GM18867 (cell line): ENCODE data around the gene CD96.

Experiments
- ATAC-seq: cut with Tn5 transposase; IDR thresholded peaks from one replicate; pipeline ENCODE4 v1.9.1; 2021; ENCODE audit warnings: mild to moderate bottlenecking, moderate library complexity; ENCODE audit not compliant: unreplicated experiment

CD96 gene

DNA sequence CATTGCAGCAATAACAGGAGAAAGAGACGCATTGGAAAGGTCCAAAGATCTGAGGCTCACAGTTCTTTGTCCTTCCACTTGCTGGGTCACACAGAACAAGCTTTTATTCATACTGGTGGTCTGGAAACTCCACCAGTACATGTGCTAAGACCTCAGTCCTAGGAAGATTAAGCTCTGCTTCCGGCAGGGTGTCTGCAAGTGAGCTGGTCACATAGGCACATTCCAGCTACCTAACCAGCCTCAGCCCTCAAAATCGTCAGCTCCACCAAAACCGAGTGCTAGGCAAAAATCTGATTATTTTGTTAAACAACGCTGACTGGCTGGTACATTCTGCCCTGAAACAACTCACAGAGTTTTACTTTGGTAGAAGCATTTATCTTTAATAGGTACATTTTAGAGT lies 50.9 kb downstream of the CD96 start:
- peak; percentile 28 for ATAC-seq

DNA sequence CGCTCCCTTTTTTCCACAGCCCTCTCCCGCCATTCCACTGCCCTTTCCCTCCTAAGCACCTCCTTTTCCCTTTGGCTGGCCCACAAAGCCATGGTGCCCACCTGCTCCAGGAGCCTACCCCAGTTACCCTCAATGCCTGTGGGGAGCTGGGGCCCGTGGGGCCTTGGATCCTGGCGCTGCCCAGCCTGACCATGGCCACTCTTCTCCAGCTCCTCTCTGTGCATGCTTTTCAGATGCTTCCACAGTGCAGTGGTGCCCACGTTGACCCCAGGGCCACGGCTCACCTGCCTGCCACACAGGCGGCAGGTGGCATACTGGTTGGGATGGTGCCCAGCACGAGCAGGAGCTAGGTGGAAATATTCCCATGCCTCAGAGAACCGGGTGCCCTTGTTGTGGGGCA lies 51.7 kb downstream of the CD96 start:
- ATAC-seq, result peak; percentile 2

- ATAC-seq, result peak; percentile 69
Measured at GRCh38 chr3:111594205-111594604, 52.2 kb downstream of the CD96 start.

GRCh38 chr3:111594781-111595180 lies 52.8 kb downstream of the CD96 start:
- ATAC-seq, result no peak

DNA sequence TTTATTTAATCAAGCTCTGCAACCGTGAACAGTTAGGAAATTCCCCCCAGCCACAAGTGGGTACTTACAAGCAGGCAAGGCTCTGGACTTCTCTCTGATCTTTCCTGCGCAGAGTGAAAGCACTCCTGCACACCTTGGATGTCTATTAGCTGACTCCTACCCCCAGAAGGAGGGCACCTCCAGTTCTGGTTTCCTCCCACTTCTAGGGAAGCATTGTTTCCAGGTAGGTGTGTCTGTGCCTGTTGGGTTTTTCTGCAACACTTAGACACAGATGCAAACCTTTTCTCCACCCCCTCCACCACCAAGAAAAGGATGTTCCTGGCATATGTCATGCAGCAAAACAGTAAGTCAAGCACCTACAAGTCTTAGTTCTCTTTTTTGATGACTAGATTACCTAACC lies 53.2 kb downstream of the CD96 start, which contains the start of gene ZBED2:
Gene ZBED2, minus strand, starts transcription at position 115 of the 400 bp plus-strand sequence. CDS start 1,145 bp downstream, outside the sequence.
- ATAC-seq, result peak; percentile 62

DNA sequence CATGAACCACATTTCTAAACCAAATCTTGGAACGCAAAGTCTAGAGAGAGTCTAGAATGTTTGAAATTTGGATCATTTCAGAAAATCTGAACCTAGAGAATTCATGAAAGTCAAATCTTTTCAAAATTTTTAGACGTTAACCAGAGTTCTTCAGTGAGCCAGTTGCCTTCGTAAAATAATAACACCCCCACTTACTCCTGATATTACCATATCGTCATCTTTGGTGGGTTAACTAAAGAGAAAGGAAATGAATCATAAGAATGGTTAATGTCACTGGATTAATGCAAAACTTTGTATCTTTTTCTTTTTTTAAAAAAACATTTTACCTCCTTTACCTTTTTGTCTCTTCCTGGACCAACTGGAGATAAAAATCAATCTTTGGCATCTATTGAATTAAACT lies 54.3 kb downstream of the CD96 start:
- no peak for ATAC-seq

DNA sequence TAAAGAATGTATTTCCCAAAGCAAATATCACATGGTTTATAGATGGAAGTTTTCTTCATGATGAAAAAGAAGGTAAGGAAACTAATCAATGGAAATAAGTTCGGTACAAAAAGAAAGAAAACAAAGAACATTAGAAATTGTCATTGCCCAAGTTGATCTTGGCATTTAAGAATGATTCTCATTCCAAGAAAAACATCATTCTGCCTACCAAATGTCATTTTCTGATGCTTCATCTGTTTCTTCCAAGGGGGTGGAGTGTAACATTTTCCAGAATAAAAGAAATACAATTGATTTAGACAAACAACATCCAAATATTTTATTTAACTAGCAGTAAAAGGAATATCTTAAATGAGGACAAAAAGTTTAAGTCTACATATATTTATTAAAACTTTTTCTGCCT lies 56.1 kb downstream of the CD96 start:
- ATAC-seq, result no peak

GRCh38 chr3:111598552-111598951 lies 56.6 kb downstream of the CD96 start:
- no peak for ATAC-seq

DNA sequence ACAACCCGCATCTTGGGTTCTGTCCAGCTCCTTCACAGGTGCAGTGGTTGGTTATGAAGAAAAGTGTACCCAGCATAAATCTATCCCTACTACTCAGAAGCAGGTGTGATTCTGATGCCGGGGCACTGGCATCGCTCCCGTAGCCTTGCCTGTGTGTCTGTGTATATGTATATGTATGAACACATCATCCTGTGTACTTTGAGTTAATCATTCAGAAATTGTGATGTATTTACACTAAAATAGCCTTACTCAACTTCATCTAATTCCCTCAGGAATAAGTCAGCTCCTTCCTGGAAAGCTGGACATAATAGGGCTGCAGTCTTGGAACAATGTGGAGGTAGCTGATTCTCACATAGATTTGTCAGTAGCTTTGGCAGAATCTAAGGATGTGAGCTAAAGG lies 59.8 kb downstream of the CD96 start:
- no peak for ATAC-seq

DNA sequence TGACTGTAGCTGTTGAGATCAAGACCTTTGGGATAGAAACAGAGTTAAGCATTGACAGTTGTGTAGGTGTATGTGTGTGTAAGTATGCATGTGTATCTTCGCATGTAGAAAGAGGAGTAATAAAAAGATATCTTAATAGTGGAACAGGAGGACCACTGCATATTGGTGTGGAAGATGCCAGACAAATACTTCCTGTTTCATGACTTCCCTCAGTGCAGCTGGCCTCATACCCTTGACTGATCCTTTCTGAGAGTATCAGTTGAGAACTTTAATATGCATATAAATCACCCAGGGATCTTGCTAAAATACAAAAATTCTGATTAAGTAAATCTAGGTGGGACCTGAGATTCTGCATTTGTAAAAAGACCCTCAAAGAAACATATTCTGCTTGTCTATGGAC lies 61.7 kb downstream of the CD96 start:
- peak; percentile 41 for ATAC-seq

- peak; percentile 20 for ATAC-seq
Measured at GRCh38 chr3:111604119-111604518, 62.1 kb downstream of the CD96 start.

- ATAC-seq, result no peak
Measured at GRCh38 chr3:111605018-111605417, 63.0 kb downstream of the CD96 start.

DNA sequence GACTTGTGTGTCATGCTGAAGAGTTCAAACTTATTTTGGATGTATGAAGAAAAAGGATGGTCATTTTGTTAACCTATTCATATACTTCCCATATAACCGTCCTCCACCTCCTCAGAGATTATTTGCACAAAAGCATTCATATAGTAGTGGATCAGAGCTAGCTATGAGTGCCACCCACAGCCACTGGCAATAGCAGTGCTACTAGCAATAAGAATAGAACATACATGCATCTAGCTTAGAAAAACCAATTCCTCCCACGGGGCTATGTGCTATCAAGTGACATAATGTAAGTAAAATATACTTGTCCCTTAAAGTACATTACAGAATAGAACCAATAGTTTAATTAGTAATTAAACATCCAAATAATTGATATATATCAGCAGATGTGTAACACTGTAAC lies 63.5 kb downstream of the CD96 start:
- no peak for ATAC-seq

GRCh38 chr3:111607240-111607920 lies 65.4 kb downstream of the CD96 start:
- no peak for ATAC-seq

GRCh38 chr3:111608383-111608782 lies 66.4 kb downstream of the CD96 start:
- peak; percentile 55 for ATAC-seq

- no peak for ATAC-seq
Measured at GRCh38 chr3:111609700-111610099, 67.7 kb downstream of the CD96 start.

- peak; percentile 93 for ATAC-seq
Measured at GRCh38 chr3:111610189-111610588, 68.2 kb downstream of the CD96 start.

DNA sequence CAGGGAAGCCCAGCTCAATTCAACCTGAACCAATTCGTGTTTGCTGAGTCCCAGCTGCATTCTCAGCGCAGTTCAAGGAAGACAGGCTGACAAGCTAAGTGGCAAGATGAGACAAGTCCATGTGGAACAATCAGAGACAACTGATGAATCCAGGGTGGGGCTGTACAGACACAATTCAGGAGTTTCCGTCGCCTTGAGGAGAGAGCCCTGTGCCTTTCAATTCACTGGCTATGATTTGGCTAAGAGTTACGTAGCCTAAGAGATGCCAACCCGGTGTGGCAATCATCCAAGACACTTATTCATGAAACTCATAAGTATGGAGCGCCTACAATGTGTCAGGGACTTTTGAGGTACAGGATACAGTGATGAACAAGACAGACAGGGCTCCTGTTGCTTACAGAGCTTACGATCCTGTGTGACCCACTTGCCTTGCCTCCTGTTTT lies 68.6 kb downstream of the CD96 start:
- peak; percentile 2 for ATAC-seq

- no peak for ATAC-seq
Measured at GRCh38 chr3:111613294-111613693, 71.3 kb downstream of the CD96 start.

- no peak for ATAC-seq
Measured at GRCh38 chr3:111615880-111616279, 73.9 kb downstream of the CD96 start.

GRCh38 chr3:111616417-111617105 lies 74.6 kb downstream of the CD96 start:
- peak; percentile 91 for ATAC-seq

- ATAC-seq, result no peak
Measured at GRCh38 chr3:111617406-111617805, 75.4 kb downstream of the CD96 start.
